Pulmonary artery endothelial cell (primary cell): ENCODE measurements around the gene ATP6V0B. TPM values are rescaled to one million over a fixed set of nuclear protein-coding genes. Genes with fewer than 3 reads are reported as not detected.

Source experiments
- DNase-seq: peaks from one replicate; pipeline ENCODE4 v3.0.0-alpha.2; 2011; ENCODE audit warnings: low read depth, low spot score
- total RNA-seq: library from RNA; depleted of rRNA; stranded (reverse); fragments of >200 nt; gene quantifications from 2 replicates; pipeline ENCODE4 v1.2.3, GENCODE V29; 2014

The ATP6V0B gene
- 96.9 and 107 TPM in 2 replicates for total RNA-seq

- DNase-seq: peak; percentile 71
These were observed at the start of gene ATP6V0B for GRCh38 chr1:43974443-43975248. TSS of gene ATP6V0B (plus strand) at chr1:43974960. CDS start at chr1:43975041, 81 bp downstream.

GRCh38 chr1:43925846-43926245 is 48.9 kb upstream of the ATP6V0B start:
- no peak for DNase-seq

GRCh38 chr1:43930168-43930948 is 44.4 kb upstream of the ATP6V0B start:
- no peak for DNase-seq

GRCh38 chr1:43930949-43931275 is 43.8 kb upstream of the ATP6V0B start:
- DNase-seq: no peak

- DNase-seq: no peak
These were observed 42.8 kb upstream of the ATP6V0B start for GRCh38 chr1:43931711-43932660.

GRCh38 chr1:43932786-43933385 is 41.9 kb upstream of the ATP6V0B start:
- DNase-seq: no peak

- DNase-seq: no peak
These were observed 41.2 kb upstream of the ATP6V0B start, which contains the start of gene ARTN for GRCh38 chr1:43933386-43934100. TSS of gene ARTN (plus strand) at chr1:43933801. CDS start at chr1:43935657, 1,856 bp downstream.

GRCh38 chr1:43934101-43934985 is 40.4 kb upstream of the ATP6V0B start:
- DNase-seq: no peak

GRCh38 chr1:43934986-43935324 is 39.8 kb upstream of the ATP6V0B start:
- no peak for DNase-seq

GRCh38 chr1:43935711-43936427 is 38.9 kb upstream of the ATP6V0B start:
- DNase-seq: no peak

GRCh38 chr1:43936431-43937151 is 38.2 kb upstream of the ATP6V0B start:
- DNase-seq: no peak

- DNase-seq: no peak
These were observed 37.4 kb upstream of the ATP6V0B start for GRCh38 chr1:43937179-43937865.

- no peak for DNase-seq
These were observed 36.4 kb upstream of the ATP6V0B start for GRCh38 chr1:43938383-43938782.

- no peak for DNase-seq
These were observed 35.7 kb upstream of the ATP6V0B start for GRCh38 chr1:43938892-43939587.

- DNase-seq: no peak
These were observed 32.3 kb upstream of the ATP6V0B start for GRCh38 chr1:43942411-43942810.

- DNase-seq: no peak
These were observed 29.9 kb upstream of the ATP6V0B start for GRCh38 chr1:43944860-43945259.

- no peak for DNase-seq
These were observed 29.0 kb upstream of the ATP6V0B start for GRCh38 chr1:43945674-43946235.
